ENCODE measurements around the gene CFAP410.
"Not testable (repeated sequence)": the region's sequence is repeated elsewhere in the genome, so short reads cannot be mapped to it uniquely, and the experiment has no call there.

The CFAP410 gene

GRCh38 chr21:44350773-44351481, 11.7 kb upstream of the CFAP410 start:
- DNase-seq (ENCODE audit: low read depth): no peak

GRCh38 chr21:44349847-44350772, 10.9 kb upstream of the CFAP410 start:
- DNase-seq (ENCODE audit: low read depth): no peak

GRCh38 chr21:44349416-44349846, 10.2 kb upstream of the CFAP410 start:
- DNase-seq (ENCODE audit: low read depth): no peak

GRCh38 chr21:44348861-44349260, 9.7 kb upstream of the CFAP410 start:
- DNase-seq (ENCODE audit: low read depth): no peak

- DNase-seq (ENCODE audit: low read depth): no peak
These were observed 8.8 kb upstream of the CFAP410 start for GRCh38 chr21:44347911-44348451.

GRCh38 chr21:44345495-44345894, 6.3 kb upstream of the CFAP410 start:
- DNase-seq (ENCODE audit: low read depth): no peak

GRCh38 chr21:44344541-44345183, 5.5 kb upstream of the CFAP410 start:
- DNase-seq (ENCODE audit: low read depth): no peak

- not testable (repeated sequence) for DNase-seq (ENCODE audit: low read depth)
These were observed 3.8 kb upstream of the CFAP410 start for GRCh38 chr21:44342981-44343380.

- not testable (repeated sequence) for DNase-seq (ENCODE audit: low read depth)
These were observed 2.7 kb upstream of the CFAP410 start for GRCh38 chr21:44341726-44342458.

- DNase-seq (ENCODE audit: low read depth): no peak
These were observed 972 bp downstream of the CFAP410 start for GRCh38 chr21:44337941-44338895.

- no peak for DNase-seq (ENCODE audit: low read depth)
These were observed 1.7 kb downstream of the CFAP410 start for GRCh38 chr21:44337449-44337848.

- DNase-seq (ENCODE audit: low read depth): no peak
These were observed 3.7 kb downstream of the CFAP410 start for GRCh38 chr21:44335266-44336059.

GRCh38 chr21:44334329-44335030, 4.7 kb downstream of the CFAP410 start:
- DNase-seq (ENCODE audit: low read depth): no peak

- no peak for DNase-seq (ENCODE audit: low read depth)
These were observed 5.5 kb downstream of the CFAP410 start for GRCh38 chr21:44333509-44334328.

GRCh38 chr21:44332965-44333364, 6.2 kb downstream of the CFAP410 start:
- no peak for DNase-seq (ENCODE audit: low read depth)

- no peak for DNase-seq (ENCODE audit: low read depth)
These were observed 6.8 kb downstream of the CFAP410 start for GRCh38 chr21:44332383-44332782.

- DNase-seq (ENCODE audit: low read depth): no peak
These were observed 7.4 kb downstream of the CFAP410 start for GRCh38 chr21:44331650-44332307.

- DNase-seq (ENCODE audit: low read depth): no peak
These were observed 8.0 kb downstream of the CFAP410 start for GRCh38 chr21:44331209-44331608.
